GM12874 (cell line): ENCODE data around the gene MAP3K20.

ENCODE experiments used
- CTCF ChIP-seq: IDR thresholded peaks from 2 replicates; pipeline ENCODE4 v1.5.1; 2011; ENCODE audit warnings: low read depth, mild to moderate bottlenecking, control low read depth, low read length, moderate library complexity; ENCODE audit not compliant: insufficient read depth

Gene MAP3K20

GRCh38 chr2:173044686-173045085, 31.0 kb upstream of the MAP3K20 start:
- TF ChIP-seq CTCF, result no peak

- TF ChIP-seq CTCF, result no peak
Observed at GRCh38 chr2:173045181-173045580, 30.5 kb upstream of the MAP3K20 start.

- no peak for TF ChIP-seq CTCF
Observed at GRCh38 chr2:173048522-173048896, 27.1 kb upstream of the MAP3K20 start.

GRCh38 chr2:173048897-173049661, 26.6 kb upstream of the MAP3K20 start:
- no peak for TF ChIP-seq CTCF

- no peak for TF ChIP-seq CTCF
Observed at GRCh38 chr2:173049831-173050230, 25.8 kb upstream of the MAP3K20 start.

- no peak for TF ChIP-seq CTCF
Observed at GRCh38 chr2:173050684-173051083, 25.0 kb upstream of the MAP3K20 start.

GRCh38 chr2:173051463-173052215, 24.0 kb upstream of the MAP3K20 start:
- TF ChIP-seq CTCF, result no peak
